ENCODE data around the gene PDXDC1.
"Not testable (repeated sequence)": the region's sequence is repeated elsewhere in the genome, so short reads cannot be mapped to it uniquely, and the experiment has no call there.

Gene PDXDC1

DNA sequence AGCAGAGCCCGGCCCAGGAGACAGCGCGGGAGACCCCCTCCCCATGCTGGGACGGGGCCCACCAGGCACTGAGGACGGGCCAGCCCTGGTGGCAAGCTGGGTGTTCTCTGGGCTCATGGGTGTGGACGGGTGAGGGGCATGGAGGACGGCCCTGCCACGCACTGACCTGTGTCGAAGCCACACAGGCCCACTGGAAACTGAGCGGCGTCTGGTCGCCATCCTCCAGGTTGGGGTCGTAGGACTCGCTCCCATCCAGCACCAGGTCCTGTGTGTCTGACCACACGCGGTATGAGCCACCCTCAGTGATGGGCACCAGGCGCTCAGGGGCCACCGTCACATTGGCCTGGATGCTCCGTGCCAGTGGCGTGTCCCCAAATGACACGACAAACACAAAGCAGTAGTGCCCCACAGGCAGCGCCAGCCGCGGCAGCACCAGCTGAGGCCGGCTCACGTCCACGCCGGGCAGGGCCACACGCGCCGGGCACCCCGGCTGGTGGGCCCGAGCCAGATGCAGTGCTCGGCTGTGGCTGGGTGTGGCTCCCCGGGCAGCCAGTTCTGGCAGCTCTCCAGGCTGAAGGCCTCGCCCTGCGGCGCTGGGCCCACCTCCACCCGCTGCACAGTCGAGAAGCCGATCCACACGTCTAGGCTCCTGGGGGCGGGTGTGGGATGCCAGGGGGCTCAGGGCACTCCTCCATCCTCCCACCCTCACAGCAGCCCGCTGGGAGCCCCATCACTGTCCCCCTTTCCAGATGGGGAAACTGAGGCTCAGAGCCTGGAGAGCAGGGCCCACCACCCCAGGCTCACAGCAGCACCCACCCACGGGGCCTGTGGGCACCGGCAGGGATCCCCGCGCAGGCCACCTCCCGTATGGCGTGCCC lies 160.9 kb downstream of the PDXDC1 start:
- DNase-seq (ENCODE audit: low read depth) = not testable (repeated sequence)

DNA sequence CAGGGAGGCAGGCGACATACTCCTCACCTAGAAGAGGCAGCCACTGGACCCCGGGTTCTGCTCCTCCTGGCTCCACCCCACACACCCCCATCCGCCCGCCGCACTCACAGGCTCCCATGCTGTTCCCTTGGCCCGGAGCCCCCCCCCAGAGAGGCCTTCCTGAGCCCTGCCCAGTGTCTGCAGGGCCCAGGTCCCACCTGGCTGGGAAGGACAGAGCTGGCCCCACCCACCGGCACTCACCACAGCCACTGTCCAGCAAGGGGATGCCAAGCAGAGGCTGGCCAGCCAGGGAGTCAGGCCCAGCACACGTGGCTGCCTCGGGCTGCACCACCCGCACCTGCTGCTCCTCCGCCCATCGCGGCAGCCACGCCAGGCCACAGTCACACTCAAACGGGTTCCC lies 162.7 kb downstream of the PDXDC1 start:
- DNase-seq (ENCODE audit: low read depth) = not testable (repeated sequence)

DNA sequence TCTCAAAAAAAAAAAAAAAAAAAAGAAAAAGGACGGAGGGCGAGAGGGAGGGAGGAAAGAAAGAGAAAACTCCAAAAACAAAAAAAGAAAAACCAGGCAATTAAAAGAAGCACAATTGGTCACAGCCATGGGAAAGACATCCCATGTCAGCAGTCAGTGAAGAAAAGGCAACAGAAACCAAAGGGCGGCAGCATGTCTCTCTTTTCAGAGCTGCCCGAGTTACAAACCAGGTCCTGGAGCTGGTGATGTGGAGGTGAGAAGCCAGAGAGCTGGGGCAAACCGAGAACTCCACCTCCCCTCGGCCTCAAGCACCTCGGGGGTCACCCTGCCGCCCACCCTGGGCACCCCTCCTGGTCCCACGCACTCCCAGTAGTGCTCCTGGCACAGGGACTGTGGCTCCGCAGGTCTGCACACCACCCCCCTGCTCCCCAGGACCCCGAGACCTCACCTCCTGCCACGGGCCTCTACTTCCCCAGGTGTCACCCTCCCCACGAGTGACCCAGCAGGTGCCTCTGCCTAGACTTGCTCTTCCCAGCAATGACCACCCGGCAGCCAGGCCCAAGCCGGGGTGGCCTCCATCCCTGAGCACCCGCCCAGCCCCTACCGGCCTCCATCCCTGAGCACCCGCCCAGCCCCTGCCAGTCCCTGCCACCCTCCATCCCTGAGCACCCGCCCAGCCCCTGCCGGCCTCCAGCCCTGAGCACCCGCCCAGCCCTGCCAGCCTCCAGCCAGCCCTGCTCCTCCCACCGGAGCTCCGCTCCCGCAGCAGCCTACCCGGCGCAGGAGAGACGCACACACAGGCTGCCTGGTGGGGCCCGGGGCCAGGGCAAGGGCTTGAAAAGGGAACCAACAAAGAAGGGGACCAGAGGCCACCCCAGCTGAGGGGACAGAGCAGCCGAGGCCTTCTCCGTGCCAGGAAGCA lies 165.9 kb downstream of the PDXDC1 start:
- not testable (repeated sequence) for DNase-seq (ENCODE audit: low read depth)

DNA sequence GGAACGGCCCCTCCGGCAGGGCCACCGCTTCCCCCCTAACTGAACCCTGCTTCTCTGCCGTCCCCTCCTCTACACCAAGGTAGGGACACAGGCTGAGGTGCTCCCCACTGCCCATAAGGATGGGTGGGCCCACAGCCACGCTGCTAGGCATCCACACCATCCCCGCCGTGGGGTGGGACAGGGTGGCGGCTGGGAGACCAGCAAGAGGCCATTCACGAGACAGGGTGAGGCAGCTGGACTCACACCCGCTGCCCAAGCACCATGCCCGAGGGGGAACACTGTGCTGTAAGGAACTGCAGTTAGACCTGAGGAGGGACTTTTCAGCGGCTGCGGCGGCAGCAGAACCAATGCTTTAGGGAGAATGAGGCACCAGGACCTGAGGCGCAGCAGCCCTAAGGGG lies 166.8 kb downstream of the PDXDC1 start:
- DNase-seq (ENCODE audit: low read depth) = no peak

DNA sequence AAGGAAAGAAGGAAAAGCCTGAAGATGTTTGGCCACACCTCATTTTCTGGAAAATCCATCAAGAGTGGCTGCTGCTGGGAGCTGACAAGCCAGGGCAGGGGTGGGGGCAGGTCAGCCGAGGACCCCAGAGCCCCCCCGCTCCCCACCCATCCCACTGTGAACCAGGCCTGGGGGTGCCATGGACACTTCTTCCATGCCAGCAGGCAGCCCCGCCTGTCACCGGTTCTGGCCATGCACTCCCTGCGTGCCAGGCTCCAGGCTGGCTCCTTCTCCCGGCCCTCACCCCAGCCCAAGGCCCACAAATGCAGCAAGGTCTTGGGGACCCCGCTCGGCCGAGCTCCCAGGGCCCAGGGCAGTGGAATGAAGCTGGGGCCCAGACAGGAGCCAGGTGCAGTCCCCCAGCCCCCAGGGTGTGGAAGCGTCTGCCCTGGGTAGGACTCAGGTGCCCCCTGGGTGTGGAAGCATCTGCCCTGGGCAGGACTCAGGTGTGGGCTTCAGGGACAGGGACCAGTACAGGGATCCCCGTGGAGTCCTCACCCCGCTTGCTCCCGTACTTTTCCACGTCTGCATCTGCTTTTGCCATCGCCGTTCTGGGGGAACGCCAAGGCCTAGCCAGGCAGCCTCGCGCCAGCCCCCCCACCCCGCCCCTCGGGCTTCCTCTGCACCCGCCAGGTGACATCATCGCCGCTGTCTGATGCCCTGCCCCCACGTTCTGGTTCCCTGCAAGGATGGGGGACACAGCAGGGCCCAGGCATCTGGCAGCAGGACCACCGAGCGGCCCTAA lies 167.5 kb downstream of the PDXDC1 start:
- not testable (repeated sequence) for DNase-seq (ENCODE audit: low read depth)

DNA sequence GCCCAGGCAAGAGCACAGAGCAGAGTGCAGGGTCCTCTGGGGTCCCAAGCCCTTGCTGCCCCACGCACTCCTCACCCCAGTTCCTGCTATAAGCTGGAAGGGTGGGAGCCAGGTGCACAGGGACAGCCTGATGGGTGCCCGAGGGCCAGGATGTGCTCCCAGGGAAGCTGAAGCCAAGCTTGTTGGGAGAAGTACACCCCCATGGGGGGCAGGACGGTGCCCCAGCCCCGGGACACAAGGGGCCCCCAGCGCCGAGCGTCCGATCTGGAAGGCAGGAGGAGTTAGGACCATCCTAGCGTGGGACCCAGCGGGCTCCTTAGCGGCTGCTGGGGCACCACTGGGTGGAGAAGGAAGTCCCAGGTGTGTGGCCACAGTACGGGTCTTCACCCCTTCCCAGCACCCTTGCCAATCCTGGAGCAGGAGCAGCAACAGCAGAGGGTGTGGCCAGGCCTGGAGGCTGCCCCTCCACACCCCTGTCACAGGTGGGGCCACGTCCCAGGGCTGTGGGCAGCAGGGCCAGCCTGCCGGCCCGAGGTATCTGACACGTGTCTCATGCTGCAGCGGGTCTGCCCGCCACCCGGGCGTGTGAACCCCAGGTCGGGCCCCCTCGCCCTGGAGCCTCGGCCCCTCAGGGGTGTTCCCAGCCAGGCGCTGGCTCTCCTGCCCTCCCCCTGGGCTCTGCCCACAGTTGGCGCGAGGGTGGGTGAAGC lies 168.2 kb downstream of the PDXDC1 start:
- not testable (repeated sequence) for DNase-seq (ENCODE audit: low read depth)

DNA sequence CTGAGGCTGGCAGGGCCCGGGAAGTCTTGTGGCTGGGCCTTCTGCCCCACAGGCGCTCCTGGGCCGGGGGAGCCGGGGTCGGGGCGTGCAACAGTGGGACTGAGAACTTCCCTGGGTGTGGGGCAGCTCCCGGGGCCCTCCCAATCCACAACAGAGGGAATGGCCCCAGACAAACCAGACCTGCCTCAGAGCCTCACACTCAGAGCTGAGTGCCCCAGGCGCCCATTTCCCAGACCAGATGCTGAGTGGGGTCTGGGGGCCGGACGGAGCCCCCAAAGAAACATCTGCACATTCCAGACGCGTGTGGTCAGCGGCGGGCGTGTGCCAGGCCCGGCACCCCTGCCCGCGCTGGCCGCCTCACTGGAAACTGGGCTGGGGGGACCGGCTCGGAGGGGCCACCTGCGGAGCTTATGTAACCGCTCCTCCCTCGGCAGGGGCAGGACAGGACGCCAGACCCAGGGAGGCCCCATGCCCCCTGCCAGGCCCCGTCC lies 168.8 kb downstream of the PDXDC1 start:
- DNase-seq (ENCODE audit: low read depth) = not testable (repeated sequence)

DNA sequence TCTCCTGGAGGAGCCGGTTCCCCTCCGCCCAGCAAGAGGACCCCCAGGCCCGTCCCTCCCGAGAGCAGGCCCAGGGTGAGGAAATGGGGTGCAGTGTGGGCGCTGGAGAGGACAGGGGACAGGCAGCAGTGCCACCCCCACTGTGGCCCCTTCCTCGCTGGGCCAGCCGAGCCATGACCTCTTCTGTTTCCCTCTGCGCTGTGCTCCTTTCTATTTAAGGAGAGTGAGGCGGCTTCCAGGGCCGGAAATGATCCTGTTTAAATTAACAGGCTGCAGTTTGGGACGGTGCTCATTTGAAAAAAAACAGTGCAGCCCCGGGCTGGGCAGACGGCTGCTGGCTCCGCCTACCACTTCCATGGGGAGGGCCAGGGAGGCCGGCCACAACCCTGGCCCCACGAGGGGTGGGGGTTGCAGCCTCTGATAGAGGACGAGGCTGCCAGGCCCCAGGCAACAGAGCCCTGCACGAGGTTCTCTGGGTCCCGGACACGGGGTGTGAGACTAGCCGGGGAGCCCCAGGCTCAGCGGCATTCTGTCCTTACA lies 169.3 kb downstream of the PDXDC1 start:
- peak; percentile 36 for DNase-seq (ENCODE audit: low read depth)

DNA sequence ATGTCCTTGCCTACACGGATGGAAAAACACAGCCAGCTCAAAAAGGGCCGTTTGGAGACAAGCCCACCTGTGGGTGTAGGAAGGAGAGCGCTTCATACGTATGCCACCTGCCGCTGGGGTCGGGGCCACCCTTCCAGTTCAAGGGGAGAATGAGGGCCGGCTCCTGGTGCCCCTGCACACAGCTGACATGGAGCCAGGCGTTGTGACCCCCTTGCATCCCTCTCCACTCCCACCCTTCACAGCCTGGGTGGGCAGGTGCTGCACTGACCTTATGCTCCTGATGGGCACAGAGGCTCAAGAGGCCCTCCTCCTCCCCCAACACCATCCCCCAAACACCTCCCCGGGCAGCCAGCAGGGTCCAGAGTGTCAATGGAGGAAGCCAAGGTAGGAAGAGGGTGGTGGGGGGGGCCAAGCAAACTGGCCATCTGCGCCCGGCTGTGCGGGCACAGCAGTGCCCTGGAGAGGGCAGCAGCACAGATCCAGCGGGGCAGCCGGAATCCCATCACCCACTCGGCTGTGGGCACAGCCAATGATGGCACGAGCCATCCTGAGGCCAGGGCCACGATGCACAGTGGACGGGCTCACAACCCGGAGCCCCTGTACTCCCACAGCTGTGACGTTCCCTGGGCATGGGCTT lies 170.1 kb downstream of the PDXDC1 start:
- DNase-seq (ENCODE audit: low read depth) = not testable (repeated sequence)

DNA sequence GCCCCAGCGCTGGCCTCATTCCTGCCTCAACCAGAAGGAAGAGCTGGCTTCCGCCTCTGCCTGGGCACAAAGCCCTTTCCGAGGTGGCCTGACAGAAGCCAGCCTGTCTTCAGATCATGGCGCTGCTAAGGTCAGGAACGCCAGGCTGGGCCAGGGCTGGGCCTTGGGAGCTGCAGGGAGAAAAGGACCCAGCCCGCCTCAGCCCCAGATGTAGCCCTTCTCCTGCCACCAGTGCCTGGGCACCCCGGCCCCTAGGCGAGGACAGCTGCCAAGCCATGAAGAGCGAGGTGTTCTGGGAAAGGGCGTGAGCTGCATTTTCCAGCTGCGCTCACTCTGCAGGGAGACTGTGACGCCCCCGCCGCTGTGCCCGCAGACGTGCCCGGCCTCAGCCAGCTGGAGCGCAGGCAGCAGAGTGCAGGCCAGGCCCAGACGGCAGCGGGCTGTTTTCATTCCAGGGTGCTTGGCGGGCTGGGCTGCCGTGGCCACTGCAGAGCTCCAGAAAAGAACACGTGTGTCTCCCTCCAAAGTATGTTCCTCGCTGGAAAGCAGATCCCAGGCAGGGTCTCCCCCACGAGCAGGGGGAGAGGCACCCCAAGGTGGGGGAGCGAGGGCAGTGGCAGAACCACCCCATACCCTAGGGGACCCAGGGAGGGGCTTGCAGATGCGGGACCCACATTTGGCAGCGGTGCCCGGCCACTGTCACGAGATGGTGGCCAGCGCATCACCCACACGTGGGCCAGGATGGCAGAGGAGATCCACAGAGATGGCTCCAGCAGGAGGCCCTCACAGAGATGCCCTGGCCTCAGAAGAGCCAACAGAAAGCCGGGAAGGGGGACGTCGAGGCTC lies 170.8 kb downstream of the PDXDC1 start:
- DNase-seq (ENCODE audit: low read depth) = not testable (repeated sequence)

DNA sequence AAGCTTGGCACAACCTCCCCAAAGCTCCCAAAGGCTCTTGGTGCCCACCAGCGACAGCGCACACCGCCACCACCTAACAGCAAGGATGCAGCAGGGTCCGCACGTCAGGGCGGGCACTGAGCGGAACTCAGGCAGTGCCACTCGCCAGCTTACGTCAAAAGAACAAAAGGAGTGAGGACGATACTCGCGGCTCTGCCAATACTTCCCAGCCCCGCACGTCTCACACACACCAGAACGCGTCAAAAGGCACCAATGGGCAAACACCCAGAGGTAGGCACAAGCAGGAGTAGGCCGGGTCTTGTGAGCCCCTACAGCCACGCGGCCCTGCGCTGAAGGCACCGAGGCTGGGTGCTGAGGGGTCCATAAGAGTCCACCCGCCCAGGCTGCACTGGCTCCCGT lies 171.4 kb downstream of the PDXDC1 start:
- not testable (repeated sequence) for DNase-seq (ENCODE audit: low read depth)

DNA sequence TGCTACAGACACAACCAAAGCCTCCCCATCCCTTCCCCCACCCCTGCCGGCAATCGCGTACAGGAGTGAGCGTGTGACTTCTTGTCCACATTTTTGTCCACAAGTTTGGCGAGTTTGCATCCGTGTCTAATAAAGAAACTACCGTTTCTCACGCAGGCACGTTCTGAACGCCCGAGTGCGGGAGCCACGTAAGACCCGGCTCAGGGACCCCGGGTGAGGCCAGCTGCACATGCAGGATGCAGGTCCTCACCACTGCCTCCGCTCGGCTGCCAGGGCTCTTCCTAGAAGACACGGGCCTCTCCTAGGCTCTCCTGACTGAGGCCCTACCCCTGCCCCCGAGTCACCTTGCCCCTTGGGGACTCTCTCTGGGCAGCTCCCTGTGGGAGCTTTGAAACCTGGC lies 174.0 kb downstream of the PDXDC1 start:
- DNase-seq (ENCODE audit: low read depth) = not testable (repeated sequence)

DNA sequence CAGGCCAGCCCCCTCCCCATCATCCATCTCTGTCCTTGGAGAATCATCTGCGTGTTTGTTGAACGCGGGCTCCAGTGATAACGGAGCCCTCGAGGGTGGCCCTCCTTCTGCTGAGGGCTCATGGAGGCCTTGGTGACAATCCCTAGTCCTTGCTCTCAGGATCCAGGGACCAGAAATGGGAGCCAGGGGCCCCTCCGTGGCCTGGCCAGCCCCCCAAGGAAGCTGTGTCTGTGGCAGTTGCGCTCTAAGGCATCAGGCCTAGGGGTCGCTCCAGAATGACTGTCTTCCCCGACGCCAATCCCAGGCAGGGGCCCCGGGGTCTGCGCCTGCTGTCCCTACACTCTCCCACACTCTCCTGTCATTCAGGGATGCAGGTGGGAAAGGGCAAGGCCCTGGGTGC lies 174.4 kb downstream of the PDXDC1 start:
- DNase-seq (ENCODE audit: low read depth) = not testable (repeated sequence)

DNA sequence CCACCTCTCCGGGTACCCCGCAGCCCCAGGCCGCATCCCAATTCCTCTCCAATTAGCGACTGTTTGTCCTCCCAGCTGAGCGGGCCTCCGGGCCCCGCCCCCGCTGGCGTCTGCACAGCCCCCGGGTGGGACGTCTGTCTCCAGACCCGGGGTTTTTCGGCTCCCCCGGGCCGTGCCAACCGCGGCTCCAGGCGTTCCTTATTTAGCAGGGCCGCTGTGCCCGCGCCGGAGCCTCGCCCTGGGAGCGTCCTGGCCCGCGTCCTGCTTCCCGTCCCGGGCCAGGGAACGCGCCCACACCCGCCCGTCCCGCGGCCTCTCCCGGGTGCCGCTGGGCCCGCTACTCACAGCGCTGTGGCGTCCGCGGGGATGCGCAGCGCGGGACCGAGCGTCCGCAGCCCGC lies 179.2 kb downstream of the PDXDC1 start:
- DNase-seq (ENCODE audit: low read depth) = not testable (repeated sequence)

DNA sequence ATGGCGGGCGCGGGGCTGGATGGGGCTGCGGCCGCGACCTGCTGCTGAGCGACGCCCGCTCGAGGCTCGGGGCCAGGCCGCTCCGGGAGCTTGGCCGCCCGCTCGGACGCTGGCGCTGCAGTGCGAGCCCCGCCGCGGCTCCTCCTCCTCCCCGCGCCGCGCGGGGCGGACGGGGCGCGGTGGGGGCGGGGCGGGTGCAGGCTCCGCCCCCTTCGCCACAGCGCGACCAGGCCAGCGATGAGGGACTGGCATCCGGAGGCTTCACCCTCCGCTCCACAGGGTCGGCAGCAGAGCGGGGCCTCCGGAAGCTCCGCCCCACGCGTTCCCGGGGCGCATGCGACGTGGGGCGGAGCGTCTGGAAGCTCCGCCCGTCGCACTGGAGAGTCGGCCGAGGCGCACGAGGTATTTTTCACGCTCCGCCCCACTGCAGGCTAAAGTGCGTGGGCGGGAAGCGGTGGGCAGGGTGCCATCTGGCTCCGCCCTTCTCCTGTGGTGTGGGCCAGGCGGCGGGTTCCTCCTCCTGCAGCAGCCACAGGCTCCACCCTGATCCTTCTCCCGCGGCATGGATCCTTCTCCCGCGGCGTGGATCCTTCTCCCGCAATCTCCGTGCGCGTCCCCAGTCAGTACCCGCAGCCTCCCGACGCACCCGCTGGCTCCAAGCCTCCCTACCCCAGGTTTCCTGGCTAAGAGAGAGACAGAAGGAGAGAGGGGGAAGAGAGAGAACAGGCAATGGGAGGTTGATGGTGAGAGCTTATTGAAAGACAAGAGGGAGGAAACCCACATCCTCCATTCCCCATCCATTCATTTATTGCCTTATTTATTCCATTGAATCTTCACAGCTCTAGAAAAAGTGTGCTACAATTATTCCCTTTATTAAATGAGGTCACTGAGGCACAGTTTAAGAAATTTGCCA lies 180.1 kb downstream of the PDXDC1 start:
- peak; percentile 83 for DNase-seq (ENCODE audit: low read depth)

DNA sequence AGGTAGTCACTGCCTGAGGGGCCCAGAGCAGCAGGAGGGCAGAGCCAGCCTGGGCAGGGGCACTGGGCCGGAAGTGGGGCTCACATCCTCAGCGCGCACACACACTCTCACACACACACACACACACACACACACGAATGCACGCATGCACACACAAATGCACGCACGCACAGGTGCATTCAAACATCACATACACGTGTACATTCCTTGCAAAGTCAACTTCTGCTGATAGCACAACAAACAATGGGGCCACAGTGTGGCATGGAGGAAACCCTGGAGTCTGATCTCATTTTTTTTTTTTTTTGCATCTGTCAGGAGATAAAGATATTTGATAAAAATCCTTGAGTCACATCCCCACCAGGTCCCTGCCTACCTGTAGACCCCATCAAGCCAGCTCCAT lies 182.8 kb downstream of the PDXDC1 start:
- DNase-seq (ENCODE audit: low read depth) = not testable (repeated sequence)

DNA sequence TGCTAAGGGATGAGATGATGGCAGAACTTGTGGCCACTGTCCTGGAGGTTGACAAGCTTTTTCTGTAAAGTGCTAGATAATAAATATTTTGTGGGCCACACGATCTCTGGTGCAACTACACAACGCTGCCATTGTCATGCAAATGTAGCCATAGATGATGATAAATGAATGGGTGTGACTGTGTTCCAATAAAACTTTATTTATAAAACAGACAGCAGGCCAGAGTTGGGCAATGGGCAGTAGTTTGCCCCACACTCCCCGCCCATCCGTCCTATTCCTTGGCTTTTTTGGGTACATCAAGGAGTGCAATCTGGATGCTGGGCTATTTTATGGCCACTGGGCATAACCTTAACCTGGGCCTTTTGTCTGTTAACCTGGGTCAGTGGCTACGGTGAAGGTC lies 184.8 kb downstream of the PDXDC1 start:
- not testable (repeated sequence) for DNase-seq (ENCODE audit: low read depth)

DNA sequence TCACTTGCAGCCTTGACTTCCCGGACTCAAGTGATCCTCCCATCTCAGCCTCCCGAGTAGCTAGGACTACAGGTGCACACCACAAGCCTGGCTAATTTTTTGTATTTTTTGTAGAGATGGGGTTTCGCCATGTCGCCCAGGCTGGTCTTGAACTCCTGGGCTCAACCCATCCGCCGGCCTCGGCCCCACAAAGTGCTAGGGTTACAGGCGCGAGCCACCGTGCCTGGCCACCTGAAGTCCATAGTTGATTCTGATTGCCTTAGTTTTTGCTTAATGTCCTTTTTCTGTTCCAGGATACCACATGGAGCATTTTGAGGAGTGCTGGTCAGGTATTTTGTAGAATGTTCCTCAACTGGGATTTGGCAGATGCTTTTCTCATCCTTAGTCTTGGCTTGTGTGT lies 185.7 kb downstream of the PDXDC1 start:
- not testable (repeated sequence) for DNase-seq (ENCODE audit: low read depth)

Data from stromal cell of bone marrow (primary cell).